Hepatocyte (in vitro differentiated cells): ENCODE measurements around the gene RBBP7. TPM values are rescaled to one million over a fixed set of nuclear protein-coding genes. Genes with fewer than 3 reads are reported as not detected.

Experiments used
- DNase-seq: peaks from one replicate; pipeline ENCODE4 v3.0.0-alpha.2; 2016; ENCODE audit warnings: low spot score
- H2AFZ ChIP-seq: fragments of 200-600 bp; sonication (generic); 2 replicates; pipeline ENCODE4 v1.6.0; 2016; ENCODE audit warnings: antibody characterized with exemption, mild to moderate bottlenecking
- H3K27ac ChIP-seq: fragments of 200-600 bp; sonication (generic); 2 replicates; pipeline ENCODE4 v1.5.1; 2016; ENCODE audit warnings: mild to moderate bottlenecking
- H3K27me3 ChIP-seq: fragments of 200-600 bp; sonication (generic); 2 replicates; pipeline ENCODE4 v1.6.1; 2016
- H3K36me3 ChIP-seq: fragments of 200-600 bp; sonication (generic); replicated peaks from 2 replicates; pipeline ENCODE4 v1.5.1; 2016; ENCODE audit warnings: low read depth; ENCODE audit not compliant: insufficient read depth
- H3K4me1 ChIP-seq: fragments of 200-600 bp; sonication (generic); 2 replicates; pipeline ENCODE4 v1.5.1; 2016; ENCODE audit warnings: mild to moderate bottlenecking, moderate library complexity; ENCODE audit not compliant: insufficient read depth
- H3K4me2 ChIP-seq: fragments of 200-600 bp; sonication (generic); 2 replicates; pipeline ENCODE4 v1.6.0; 2016
- H3K4me3 ChIP-seq: fragments of 200-600 bp; sonication (generic); 2 replicates; pipeline ENCODE4 v1.5.1; 2016; ENCODE audit warnings: mild to moderate bottlenecking
- H3K79me2 ChIP-seq: fragments of 200-600 bp; sonication (generic); 2 replicates; pipeline ENCODE4 v1.6.0; 2017; ENCODE audit warnings: mild to moderate bottlenecking
- H3K9me2 ChIP-seq: fragments of 200-600 bp; sonication (generic); replicated peaks from 2 replicates; pipeline ENCODE4 v1.6.0; 2017; ENCODE audit warnings: mild to moderate bottlenecking; ENCODE audit not compliant: insufficient read depth
- H3K9me3 ChIP-seq: fragments of 200-600 bp; sonication (generic); 2 replicates; pipeline ENCODE4 v1.5.1; 2016; ENCODE audit warnings: low read depth, mild to moderate bottlenecking
- H4K20me1 ChIP-seq: fragments of 200-600 bp; sonication (generic); 2 replicates; pipeline ENCODE4 v1.6.0; 2016; ENCODE audit warnings: mild to moderate bottlenecking; ENCODE audit not compliant: insufficient read depth, poor library complexity, severe bottlenecking
- CTCF ChIP-seq: fragments of 200-600 bp; sonication (generic); IDR thresholded peaks from 2 replicates; pipeline ENCODE4 v1.5.1; 2016; ENCODE audit warnings: antibody characterized with exemption, mild to moderate bottlenecking; ENCODE audit not compliant: poor library complexity
- EZH2 ChIP-seq: fragments of 200-600 bp; sonication (generic); IDR thresholded peaks from 2 replicates; pipeline ENCODE4 v1.6.1; 2016; ENCODE audit warnings: antibody characterized with exemption, mild to moderate bottlenecking, borderline replicate concordance
- EZH2phosphoT487 ChIP-seq: fragments of 200-600 bp; sonication (generic); IDR thresholded peaks from one replicate; pipeline ENCODE4 v1.6.1; 2018; ENCODE audit warnings: antibody characterized with exemption, mild to moderate bottlenecking, low read depth, moderate library complexity; ENCODE audit not compliant: unreplicated experiment, severe bottlenecking
- WGBS: methylation state at CpG from one replicate; pipeline ENCODE4 v1.1.6; 2016; ENCODE audit warnings: low lambda C conversion rate; ENCODE audit errors: missing lambda C conversion rate; 5-methylcytosine and 5-hydroxymethylcytosine counted together
- polyA plus RNA-seq: library from polyadenylated mRNA; unstranded; fragments of >200 nt; fragmentation: Nextera tagmentation; extraction: Ambion mirVana; gene quantifications from 2 replicates; pipeline ENCODE4 v1.2.1, GENCODE V29; 2016
- total RNA-seq: library from RNA; depleted of rRNA; stranded (reverse); fragments of >200 nt; gene quantifications from 2 replicates; pipeline ENCODE4 v1.2.3, GENCODE V29; 2014

The RBBP7 gene
- total and polyA plus RNA-seq, 2 experiments from 2014 or later: 185 to 263 TPM

- H3K9me3 ChIP-seq: no peaks in the 10 kb centered on the region
- H2AFZ ChIP-seq: no peak overlapping the region
- peaks cover 5% of the 10 kb centered on the region for H3K27me3 ChIP-seq
- H3K27ac ChIP-seq: no peak overlapping the region
- WGBS: 50% methylated on average over 3 of the region's 3 CpGs
- H3K36me3 ChIP-seq: no peaks in the 10 kb centered on the region
- TF ChIP-seq EZH2 (no peak), EZH2phosphoT487 (no peak), CTCF (no peak)
- no peak overlapping the region for H3K4me3 ChIP-seq
- H3K4me1 ChIP-seq: no peaks in the 10 kb centered on the region
- no peaks in the 10 kb centered on the region for H3K9me2 ChIP-seq
- no peak for DNase-seq
- H4K20me1 ChIP-seq: no peaks in the 10 kb centered on the region
- no peaks in the 10 kb centered on the region for H3K79me2 ChIP-seq
- H3K4me2 ChIP-seq: peak overlapping the region; percentile 79
Observed at GRCh38 chrX:16883487-16883804, 13.3 kb upstream of the RBBP7 start.

- peak; percentile 85 for DNase-seq
- H3K9me3 ChIP-seq: no peaks in the 10 kb centered on the region
- TF ChIP-seq EZH2 (no peak), CTCF (peak; percentile 83)
- peak overlapping the region; percentile 79 for H3K4me2 ChIP-seq
- H3K27ac ChIP-seq: peak overlapping the region; percentile 34
- WGBS: 2% methylated on average over 27 of the region's 27 CpGs
- no peaks in the 10 kb centered on the region for H3K9me2 ChIP-seq
- H3K27me3 ChIP-seq: peaks cover 8% of the 10 kb centered on the region
- H4K20me1 ChIP-seq: no peaks in the 10 kb centered on the region
- H3K4me1 ChIP-seq: no peaks in the 10 kb centered on the region
- H2AFZ ChIP-seq: peak overlapping the region; percentile 80
- H3K36me3 ChIP-seq: no peaks in the 10 kb centered on the region
- peak overlapping the region; percentile 23 for H3K4me3 ChIP-seq
- no peaks in the 10 kb centered on the region for H3K79me2 ChIP-seq
Observed at GRCh38 chrX:16882702-16883486, 12.7 kb upstream of the RBBP7 start.

- Histone ChIP-seq H3K4me1 (no peaks in the 10 kb centered on the region), H3K4me2 (peak overlapping the region; percentile 79), H3K9me2 (no peaks in the 10 kb centered on the region), H3K36me3 (no peaks in the 10 kb centered on the region), H3K9me3 (no peaks in the 10 kb centered on the region), H2AFZ (peak overlapping the region; percentile 80), H3K79me2 (no peaks in the 10 kb centered on the region), H4K20me1 (no peaks in the 10 kb centered on the region), H3K4me3 (peak overlapping the region; percentile 23), H3K27me3 (peaks cover 8% of the 10 kb centered on the region), H3K27ac (peak overlapping the region; percentile 34)
- TF ChIP-seq EZH2 (no peak), CTCF (no peak), EZH2phosphoT487 (no peak)
- 25% methylated on average over 7 of the region's 7 CpGs for WGBS
- peak; percentile 47 for DNase-seq
Observed at GRCh38 chrX:16882169-16882568, 12.0 kb upstream of the RBBP7 start.
